Uterus (tissue), 2 donors: ENCODE results near the gene TSPAN11.

Experiments
- CTCF ChIP-seq, 4 experiments: fragments of 200-600 bp in 2 of 4; fragments of 450-650 bp in 2 of 4; sonication (generic) in 2 of 4; IDR thresholded peaks; one replicate each; pipeline ENCODE4 v1.5.1; 2016 to 2019; ENCODE audit warnings: antibody characterized with exemption in 4 of 4, mild to moderate bottlenecking in 2 of 4, moderate library complexity in 1 of 4
- POLR2A ChIP-seq, 2 donors: fragments of 450-650 bp; IDR thresholded peaks; one replicate each; pipeline ENCODE4 v1.6.1; 2016; ENCODE audit warnings: antibody characterized with exemption in 2 of 2, mild to moderate bottlenecking in 1 of 2, moderate library complexity in 1 of 2

- TF ChIP-seq CTCF (IDR thresholded peaks at IDR 0.05) = no peak
- TF ChIP-seq POLR2A (IDR thresholded peaks at IDR 0.05) = no peak
These were observed 38.5 kb downstream of the TSPAN11 start for GRCh38 chr12:30964896-30965612.
